A549 treated with ZK216348 at 1 μM for 4 hours (cell line): ENCODE results near the gene PCA3. TPM values are rescaled to one million over a fixed set of nuclear protein-coding genes. Genes with fewer than 3 reads are reported as not detected.

Source experiments
- total RNA-seq: library from RNA; stranded (reverse); fragments of 200-300 nt; extraction: Qiagen RNA extraction; gene quantifications from 5 replicates; pipeline ENCODE4 v1.2.3, GENCODE V29; 2022; ENCODE audit warnings: low read depth

PCA3 gene
- not detected in 5 replicates for total RNA-seq

GRCh38 chr9:76764138-76764537 is at the start of gene PCA3:
Gene PCA3, plus strand, starts transcription at chr9:76764438.

Other genes with a start within 250 kb of the PCA3 start
- not detected in 5 replicates for gene PRUNE2, start 141.7 kb downstream of the PCA3 start, total RNA-seq